IPS-20b (cell line): Measurements from ENCODE around the gene ACAA2.
"Not testable (repeated sequence)": the region's sequence is repeated elsewhere in the genome, so short reads cannot be mapped to it uniquely, and the experiment has no call there.

Experiments used
- H3K27ac ChIP-seq: one replicate; pipeline ENCODE4 v1.5.1; 2013; ENCODE audit warnings: low read length
- H3K27me3 ChIP-seq: 2 replicates; pipeline ENCODE4 v1.6.1; 2013; ENCODE audit warnings: mild to moderate bottlenecking, low read length, inconsistent platforms; ENCODE audit not compliant: insufficient read depth
- H3K36me3 ChIP-seq: 2 replicates; pipeline ENCODE4 v1.6.1; 2013; ENCODE audit warnings: low read depth, mild to moderate bottlenecking, inconsistent platforms, low read length, moderate library complexity; ENCODE audit not compliant: insufficient read depth
- H3K4me1 ChIP-seq: 2 replicates; pipeline ENCODE4 v1.6.1; 2013; ENCODE audit warnings: mild to moderate bottlenecking, control low read depth, inconsistent platforms, low read length, moderate library complexity; ENCODE audit not compliant: insufficient read depth
- H3K4me3 ChIP-seq: 2 replicates; pipeline ENCODE4 v1.5.1; 2013; ENCODE audit warnings: mild to moderate bottlenecking, low read length, inconsistent platforms
- H3K9ac ChIP-seq: 2 replicates; pipeline ENCODE4 v1.6.1; 2013; ENCODE audit warnings: low read depth, mild to moderate bottlenecking, inconsistent platforms, low read length, moderate library complexity
- H3K9me3 ChIP-seq: 2 replicates; pipeline ENCODE4 v1.6.1; 2013; ENCODE audit warnings: mild to moderate bottlenecking, low read depth, low read length, inconsistent platforms; ENCODE audit not compliant: insufficient read depth

The ACAA2 gene

GRCh38 chr18:49843131-49843530, 29.8 kb upstream of the ACAA2 start:
- Histone ChIP-seq H3K27me3 (no peaks in the 10 kb centered on the region), H3K9ac (no peak overlapping the region), H3K36me3 (no peaks in the 10 kb centered on the region), H3K9me3 (no peaks in the 10 kb centered on the region), H3K4me1 (peaks cover 6% of the 10 kb centered on the region; the same call in 1 of the 2 replicates), H3K4me3 (no peak overlapping the region), H3K27ac (no peak overlapping the region)

GRCh38 chr18:49842656-49843055, 29.3 kb upstream of the ACAA2 start:
- Histone ChIP-seq H3K27me3 (no peaks in the 10 kb centered on the region), H3K4me1 (peaks cover 6% of the 10 kb centered on the region; the same call in 1 of the 2 replicates), H3K27ac (no peak overlapping the region), H3K9ac (no peak overlapping the region), H3K36me3 (no peaks in the 10 kb centered on the region), H3K9me3 (no peaks in the 10 kb centered on the region), H3K4me3 (no peak overlapping the region)

GRCh38 chr18:49841236-49842217, 28.2 kb upstream of the ACAA2 start:
- Histone ChIP-seq H3K27me3 (no peaks in the 10 kb centered on the region), H3K9ac (no peak overlapping the region), H3K4me1 (peaks cover 6% of the 10 kb centered on the region; the same call in 1 of the 2 replicates), H3K4me3 (no peak overlapping the region), H3K9me3 (no peaks in the 10 kb centered on the region), H3K36me3 (no peaks in the 10 kb centered on the region), H3K27ac (no peak overlapping the region)

- Histone ChIP-seq H3K9me3 (no peaks in the 10 kb centered on the region), H3K4me1 (no peaks in the 10 kb centered on the region), H3K27me3 (no peaks in the 10 kb centered on the region), H3K4me3 (no peak overlapping the region), H3K9ac (no peak overlapping the region), H3K36me3 (no peaks in the 10 kb centered on the region), H3K27ac (no peak overlapping the region)
Measured at GRCh38 chr18:49839012-49839411, 25.7 kb upstream of the ACAA2 start.

GRCh38 chr18:49838381-49838780, 25.0 kb upstream of the ACAA2 start:
- H3K4me3 ChIP-seq, result no peak overlapping the region
- H3K27ac ChIP-seq, result no peak overlapping the region
- H3K9me3 ChIP-seq, result no peaks in the 10 kb centered on the region
- no peaks in the 10 kb centered on the region for H3K27me3 ChIP-seq
- no peaks in the 10 kb centered on the region for H3K4me1 ChIP-seq
- H3K9ac ChIP-seq, result no peak overlapping the region
- no peaks in the 10 kb centered on the region for H3K36me3 ChIP-seq

- H3K27ac ChIP-seq, result no peak overlapping the region
Measured at GRCh38 chr18:49837889-49838288, 24.6 kb upstream of the ACAA2 start.

GRCh38 chr18:49837316-49837835, 24.0 kb upstream of the ACAA2 start:
- not testable (repeated sequence) for H3K36me3 ChIP-seq, H3K27me3 ChIP-seq, H3K4me3 ChIP-seq, H3K4me1 ChIP-seq, H3K9ac ChIP-seq, H3K27ac ChIP-seq, H3K9me3 ChIP-seq

More at GRCh38 chr18:49837889-49838288, 24.6 kb upstream of the ACAA2 start:
- no peaks in the 10 kb centered on the region for H3K9me3 ChIP-seq
- no peak overlapping the region for H3K4me3 ChIP-seq
- no peaks in the 10 kb centered on the region for H3K4me1 ChIP-seq
- no peaks in the 10 kb centered on the region for H3K36me3 ChIP-seq
- H3K27me3 ChIP-seq, result no peaks in the 10 kb centered on the region
- H3K9ac ChIP-seq, result no peak overlapping the region

- Histone ChIP-seq H3K9me3 (0 out of 2 replicates have a peak, but pooled peaks cover 6% of the 10 kb centered on the region), H3K27me3 (no peaks in the 10 kb centered on the region), H3K9ac (no peak overlapping the region), H3K4me1 (no peaks in the 10 kb centered on the region), H3K4me3 (no peak overlapping the region), H3K36me3 (no peaks in the 10 kb centered on the region), H3K27ac (no peak overlapping the region)
Measured at GRCh38 chr18:49835405-49835804, 22.1 kb upstream of the ACAA2 start.

- H3K27ac ChIP-seq, result no peak overlapping the region
- H3K36me3 ChIP-seq, result no peaks in the 10 kb centered on the region
- H3K4me3 ChIP-seq, result no peak overlapping the region
- peaks cover 14% of the 10 kb centered on the region for H3K9me3 ChIP-seq
- no peak overlapping the region for H3K9ac ChIP-seq
- no peaks in the 10 kb centered on the region for H3K4me1 ChIP-seq
- no peaks in the 10 kb centered on the region for H3K27me3 ChIP-seq
Measured at GRCh38 chr18:49834258-49834657, 20.9 kb upstream of the ACAA2 start.

- Histone ChIP-seq H3K36me3 (no peaks in the 10 kb centered on the region), H3K27ac (no peak overlapping the region), H3K9ac (no peak overlapping the region), H3K4me1 (no peaks in the 10 kb centered on the region), H3K27me3 (no peaks in the 10 kb centered on the region), H3K9me3 (peaks cover 18% of the 10 kb centered on the region), H3K4me3 (no peak overlapping the region)
Measured at GRCh38 chr18:49833814-49834213, 20.5 kb upstream of the ACAA2 start.

- Histone ChIP-seq H3K9me3 (peaks cover 34% of the 10 kb centered on the region), H3K36me3 (no peaks in the 10 kb centered on the region), H3K9ac (no peak overlapping the region), H3K4me1 (no peaks in the 10 kb centered on the region), H3K27me3 (no peaks in the 10 kb centered on the region), H3K27ac (no peak overlapping the region), H3K4me3 (no peak overlapping the region)
Measured at GRCh38 chr18:49832221-49832647, 18.9 kb upstream of the ACAA2 start.

- no peak overlapping the region for H3K9ac ChIP-seq
- H3K36me3 ChIP-seq, result no peaks in the 10 kb centered on the region
- H3K27ac ChIP-seq, result no peak overlapping the region
- no peaks in the 10 kb centered on the region for H3K4me1 ChIP-seq
- peaks cover 39% of the 10 kb centered on the region for H3K9me3 ChIP-seq
- H3K4me3 ChIP-seq, result no peak overlapping the region
- no peaks in the 10 kb centered on the region for H3K27me3 ChIP-seq
Measured at GRCh38 chr18:49827996-49828395, 14.7 kb upstream of the ACAA2 start.
